B cell (primary cell): ENCODE measurements around the gene ZFP91. TPM values are rescaled to one million over a fixed set of nuclear protein-coding genes. Genes with fewer than 3 reads are reported as not detected.

Source experiments
- ATAC-seq: fragments of 200-7000 bp; cut with Tn5 transposase; one replicate; pipeline ENCODE4 v1.10.0; 2021; ENCODE audit warnings: low read depth, mild to moderate bottlenecking, moderate number of reproducible peaks, moderate library complexity
- CTCF ChIA-PET: fragments of 350-600 bp; sonication (Branson Sonifier 250); formaldehyde crosslinking; loops from one replicate; lab custom pipeline; 2021; ENCODE audit warnings: antibody characterized with exemption, inconsistent platforms; lab: Charles Lee
- POLR2A ChIA-PET: fragments of 350-600 bp; sonication (Branson Sonifier 250); formaldehyde crosslinking; loops from one replicate; lab custom pipeline; 2021; ENCODE audit warnings: antibody characterized with exemption; lab: Charles Lee
- DNase-seq: peaks from one replicate; pipeline ENCODE4 v3.0.0; 2013
- H2AFZ ChIP-seq: 2 replicates; pipeline ENCODE4 v1.6.1; 2012; ENCODE audit warnings: mild to moderate bottlenecking, low read depth, low read length; ENCODE audit not compliant: insufficient read depth, poor library complexity, severe bottlenecking
- H3K27ac ChIP-seq, 2 donors: 1 replicate in 1 of 2; 2 replicates in 1 of 2; pipeline ENCODE4 v1.5.1; 2012 to 2013; ENCODE audit warnings: low read length in 2 of 2, mild to moderate bottlenecking in 2 of 2, moderate library complexity in 1 of 2
- H3K27me3 ChIP-seq, 4 experiments: fragments of 200-600 bp in 1 of 4; sonication (generic) in 1 of 4; replicated peaks in 1 of 4; 1 replicate in 2 of 4; 2 replicates in 2 of 4; pipeline versions ENCODE4 v1.6.1 to v1.7.0; 2013 to 2016; ENCODE audit warnings: low read length in 3 of 4, mild to moderate bottlenecking in 2 of 4, mixed read lengths in 1 of 4, moderate library complexity in 1 of 4; ENCODE audit not compliant: insufficient read depth in 4 of 4, control insufficient read depth in 3 of 4; ENCODE audit errors: control extremely low read depth in 1 of 4
- H3K36me3 ChIP-seq, 2 experiments: replicated peaks in 1 of 2; 1 replicate in 1 of 2; 2 replicates in 1 of 2; pipeline versions ENCODE4 v1.6.1 to v1.7.1; 2013; ENCODE audit warnings: low read length in 1 of 2; ENCODE audit not compliant: insufficient read depth in 2 of 2, control insufficient read depth in 1 of 2; ENCODE audit errors: control extremely low read depth in 1 of 2, extremely low read depth in 1 of 2
- H3K4me1 ChIP-seq, 2 donors: fragments of 200-600 bp in 1 of 2; sonication (generic) in 1 of 2; 1 replicate in 1 of 2; 2 replicates in 1 of 2; pipeline versions ENCODE4 v1.5.1 to v1.6.1; 2013 to 2017; ENCODE audit warnings: low read length in 2 of 2; ENCODE audit not compliant: control insufficient read depth in 2 of 2, insufficient read depth in 2 of 2
- H3K4me2 ChIP-seq: replicated peaks from 2 replicates; pipeline ENCODE3; 2012; ENCODE audit warnings: mild to moderate bottlenecking, low read depth, low read length; ENCODE audit not compliant: poor library complexity, severe bottlenecking
- H3K4me3 ChIP-seq, 5 experiments: fragments of 200-600 bp in 1 of 5; sonication (generic) in 1 of 5; 1 replicate in 3 of 5; 2 replicates in 2 of 5; pipeline versions ENCODE4 v1.5.1 to v1.7.0; 2011 to 2016; ENCODE audit warnings: low read length in 4 of 5, mild to moderate bottlenecking in 4 of 5, low read depth in 2 of 5, control low read depth in 1 of 5, moderate library complexity in 1 of 5; ENCODE audit not compliant: insufficient read depth in 1 of 5; ENCODE audit errors: control extremely low read depth in 1 of 5, extremely low read depth in 1 of 5
- H3K79me2 ChIP-seq: fragments of 200-600 bp; sonication (generic); one replicate; pipeline ENCODE4 v1.6.0; 2016; ENCODE audit warnings: low read length; ENCODE audit not compliant: control insufficient read depth, insufficient read depth
- H3K9ac ChIP-seq: fragments of 200-600 bp; sonication (generic); 2 replicates; pipeline ENCODE4 v1.6.1; 2017; ENCODE audit warnings: mild to moderate bottlenecking, low read length, moderate library complexity
- H3K9me3 ChIP-seq, 3 donors: one replicate each; pipeline versions ENCODE4 v1.6.1 to v1.7.1; 2013; ENCODE audit warnings: low read length in 2 of 3; ENCODE audit not compliant: control insufficient read depth in 2 of 3, insufficient read depth in 1 of 3; ENCODE audit errors: control extremely low read depth in 1 of 3
- H4K20me1 ChIP-seq: 2 replicates; pipeline ENCODE4 v1.6.0; 2012; ENCODE audit warnings: mild to moderate bottlenecking, low read length; ENCODE audit not compliant: insufficient read depth, control insufficient read depth, poor library complexity, severe bottlenecking
- H3K27ac Mint-ChIP-seq: one replicate; pipeline ENCODE4 v1.8.0; 2021; ENCODE audit warnings: mixed read lengths
- H3K27me3 Mint-ChIP-seq: one replicate; pipeline ENCODE4 v1.8.0; 2021; ENCODE audit warnings: mixed read lengths
- H3K4me1 Mint-ChIP-seq: one replicate; pipeline ENCODE4 v1.8.0; 2021; ENCODE audit warnings: mixed read lengths
- H3K4me3 Mint-ChIP-seq: one replicate; pipeline ENCODE4 v1.8.0; 2021; ENCODE audit warnings: mixed read lengths
- H3K9me3 Mint-ChIP-seq: one replicate; pipeline ENCODE4 v1.8.0; 2022; ENCODE audit warnings: mixed read lengths; ENCODE audit not compliant: insufficient read depth
- EZH2 ChIP-seq: IDR thresholded peaks from 2 replicates; pipeline ENCODE4 v1.6.1; 2012; ENCODE audit warnings: borderline replicate concordance, low read depth, mild to moderate bottlenecking, moderate library complexity, low read length; ENCODE audit not compliant: insufficient read depth, poor library complexity, severe bottlenecking
- WGBS: methylation state at CpG from one replicate; pipeline ENCODE4 v1.1.5; 2013; ENCODE audit warnings: missing lambda C conversion rate; ENCODE audit not compliant: insufficient coverage; 5-methylcytosine and 5-hydroxymethylcytosine counted together
- intact Hi-C: fragments of 100-400 bp; cut with micrococcal nuclease; formaldehyde crosslinking; loops from one replicate; pipeline ENCODE4 v1.10.0; 2022
- polyA plus RNA-seq: library from polyadenylated mRNA; depleted of rRNA; stranded (reverse); fragments of >200 nt; gene quantifications from 2 replicates; pipeline ENCODE4 v1.2.3, GENCODE V29; 2012
- total RNA-seq, 2 donors: library from RNA; stranded (reverse); fragments of 120-200 nt in 1 of 2; gene quantifications; 1 replicate in 1 of 2; 2 replicates in 1 of 2; pipeline versions ENCODE4 v1.2.3 to v1.2.4, GENCODE V29; 2013 to 2022
- TF ChIP-seq, protein P1 (sequence below): fragments of 200-600 bp; IDR thresholded peaks from one replicate; pipeline ENCODE4 v1.8.0; 2022; ENCODE audit warnings: antibody characterized with exemption, mild to moderate bottlenecking

Gene ZFP91
- total and polyA plus RNA-seq, 2 donors (not counting 1 experiment from before 2014, with no cell fraction given) = 14.4 to 51.2 TPM

DNA sequence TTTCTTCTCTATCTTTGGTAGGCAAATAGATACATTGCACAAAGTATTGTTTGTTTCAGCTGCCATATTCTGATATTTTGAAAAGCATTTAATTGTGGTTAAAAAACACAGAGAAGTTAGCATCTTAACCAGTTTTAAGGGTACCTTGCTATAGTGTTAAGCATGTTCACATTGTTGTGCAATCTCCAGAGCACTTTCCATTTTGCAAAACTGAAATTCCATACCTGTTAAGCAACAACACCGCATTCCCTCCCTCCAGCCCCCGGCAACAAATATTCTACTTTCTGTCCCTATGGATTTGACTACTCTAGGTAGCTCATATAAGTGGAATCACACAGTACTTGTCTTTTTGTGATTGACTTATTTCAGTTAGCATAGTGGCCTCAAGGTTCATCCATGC, 77.5 kb downstream of the ZFP91 start:
- H3K36me3 ChIP-seq = no peaks in the 10 kb centered on the region
- no peak overlapping the region for H3K9ac ChIP-seq
- no peaks in the 10 kb centered on the region for H3K27me3 ChIP-seq
- H4K20me1 ChIP-seq = no peaks in the 10 kb centered on the region
- H3K9me3 ChIP-seq = no peaks in the 10 kb centered on the region
- intact Hi-C loops = no loop called here
- DNase-seq (no peak), ATAC-seq (no peak)
- H3K4me3 ChIP-seq = no peak overlapping the region
- H3K9me3 Mint-ChIP-seq = no peaks in the 10 kb centered on the region
- H3K4me3 Mint-ChIP-seq = no peak overlapping the region
- H3K27ac Mint-ChIP-seq = no peak overlapping the region
- H3K27ac ChIP-seq = no peak overlapping the region
- H3K4me1 Mint-ChIP-seq = peaks cover 4% of the 10 kb centered on the region
- ChIA-PET CTCF (interaction anchor here (2.4 to 7.8 kb wide), 4 partner anchors 19 to 501 kb away, joined by 11 to 99 read pairs (median 60); no protein-coding TSS in a partner anchor), POLR2A (no interaction called here)
- no peaks in the 10 kb centered on the region for H3K27me3 Mint-ChIP-seq
- TF ChIP-seq, protein P1, sequence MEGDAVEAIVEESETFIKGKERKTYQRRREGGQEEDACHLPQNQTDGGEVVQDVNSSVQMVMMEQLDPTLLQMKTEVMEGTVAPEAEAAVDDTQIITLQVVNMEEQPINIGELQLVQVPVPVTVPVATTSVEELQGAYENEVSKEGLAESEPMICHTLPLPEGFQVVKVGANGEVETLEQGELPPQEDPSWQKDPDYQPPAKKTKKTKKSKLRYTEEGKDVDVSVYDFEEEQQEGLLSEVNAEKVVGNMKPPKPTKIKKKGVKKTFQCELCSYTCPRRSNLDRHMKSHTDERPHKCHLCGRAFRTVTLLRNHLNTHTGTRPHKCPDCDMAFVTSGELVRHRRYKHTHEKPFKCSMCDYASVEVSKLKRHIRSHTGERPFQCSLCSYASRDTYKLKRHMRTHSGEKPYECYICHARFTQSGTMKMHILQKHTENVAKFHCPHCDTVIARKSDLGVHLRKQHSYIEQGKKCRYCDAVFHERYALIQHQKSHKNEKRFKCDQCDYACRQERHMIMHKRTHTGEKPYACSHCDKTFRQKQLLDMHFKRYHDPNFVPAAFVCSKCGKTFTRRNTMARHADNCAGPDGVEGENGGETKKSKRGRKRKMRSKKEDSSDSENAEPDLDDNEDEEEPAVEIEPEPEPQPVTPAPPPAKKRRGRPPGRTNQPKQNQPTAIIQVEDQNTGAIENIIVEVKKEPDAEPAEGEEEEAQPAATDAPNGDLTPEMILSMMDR = no peak
- no peak for TF ChIP-seq EZH2
- no CpG with 5 or more reads among the region's 2 CpGs for WGBS
- no peak overlapping the region for H2AFZ ChIP-seq
- H3K79me2 ChIP-seq = no peaks in the 10 kb centered on the region
- H3K4me1 ChIP-seq = peaks cover 0 to 2% of the 10 kb centered on the region in 2 donors
- H3K4me2 ChIP-seq = no peak overlapping the region

DNA sequence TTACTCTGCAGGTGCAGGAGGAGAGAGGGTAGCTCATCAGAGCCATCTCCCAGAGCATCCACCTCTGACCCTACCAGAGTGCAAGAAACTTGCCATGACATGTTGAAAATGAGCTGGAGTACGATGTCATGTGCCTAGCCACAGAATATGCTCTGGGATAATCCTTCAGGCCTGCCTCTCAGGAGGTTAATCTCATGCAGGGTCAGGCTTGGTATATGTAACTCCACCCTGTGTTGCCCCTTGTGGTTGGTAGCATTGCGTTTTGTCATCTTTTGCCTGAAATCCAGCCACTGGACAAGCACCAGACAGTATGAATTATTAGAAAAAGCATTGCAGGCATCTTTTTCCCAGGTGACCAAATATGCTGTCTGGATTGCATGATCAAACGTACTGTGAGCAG, 79.8 kb downstream of the ZFP91 start:
- Mint-ChIP-seq H3K4me1 (peaks cover 4% of the 10 kb centered on the region), H3K9me3 (no peaks in the 10 kb centered on the region), H3K4me3 (no peak overlapping the region), H3K27ac (no peak overlapping the region), H3K27me3 (peaks cover 17% of the 10 kb centered on the region)
- Histone ChIP-seq H3K4me2 (no peak overlapping the region), H3K9ac (no peak overlapping the region), H3K36me3 (no peaks in the 10 kb centered on the region), H3K79me2 (no peaks in the 10 kb centered on the region), H3K27ac (no peak overlapping the region), H3K27me3 (peaks cover 0 to 14% (median 0%) of the 10 kb centered on the region in 4 experiments), H3K4me1 (peaks cover 0 to 2% of the 10 kb centered on the region in 2 donors), H2AFZ (no peak overlapping the region), H3K9me3 (no peaks in the 10 kb centered on the region), H3K4me3 (no peak overlapping the region), H4K20me1 (no peaks in the 10 kb centered on the region)
- 88% methylated on average over 2 of the region's 3 CpGs for WGBS
- intact Hi-C loops = no loop called here
- DNase-seq = no peak
- POLR2A ChIA-PET = no interaction called here
- ATAC-seq = no peak
- TF ChIP-seq EZH2 = no peak
- TF ChIP-seq, protein P1 = no peak
- CTCF ChIA-PET = interaction anchor here (1.4 to 3.0 kb wide), 3 partner anchors 19 to 500 kb away, joined by 5 to 10 read pairs (median 5); no protein-coding TSS in a partner anchor
